H9 (cell line): ENCODE data around the gene RRAD. TPM values are rescaled to one million over a fixed set of nuclear protein-coding genes. Genes with fewer than 3 reads are reported as not detected.

Experiments used
- DNase-seq: peaks from one replicate; pipeline ENCODE4 v3.0.0-alpha.2; 2017
- H2AFZ ChIP-seq: one replicate; pipeline ENCODE4 v1.6.1; 2013; ENCODE audit warnings: mild to moderate bottlenecking, low read length, control low read depth, moderate library complexity
- H2AK5ac ChIP-seq: 2 replicates; pipeline ENCODE4 v1.6.1; 2013; ENCODE audit warnings: low read length, control low read depth, mixed read lengths; ENCODE audit not compliant: insufficient read length
- H2BK120ac ChIP-seq: one replicate; pipeline ENCODE4 v1.6.1; 2013; ENCODE audit warnings: low read depth, mild to moderate bottlenecking, low read length, control low read depth, inconsistent platforms; ENCODE audit not compliant: poor library complexity, severe bottlenecking
- H2BK12ac ChIP-seq: 2 replicates; pipeline ENCODE4 v1.6.1; 2013; ENCODE audit warnings: low read length, control low read depth, mixed read lengths, low read depth; ENCODE audit not compliant: insufficient read length
- H2BK15ac ChIP-seq: 2 replicates; pipeline ENCODE4 v1.6.1; 2013; ENCODE audit warnings: low read depth, low read length, control low read depth
- H2BK20ac ChIP-seq: one replicate; pipeline ENCODE4 v1.6.1; 2013; ENCODE audit warnings: low read depth, mild to moderate bottlenecking, low read length, control low read depth, inconsistent platforms; ENCODE audit not compliant: poor library complexity, severe bottlenecking
- H2BK5ac ChIP-seq: 2 replicates; pipeline ENCODE4 v1.6.1; 2013; ENCODE audit warnings: low read length, control low read depth, mixed read lengths; ENCODE audit not compliant: insufficient read length
- H3K14ac ChIP-seq: 2 replicates; pipeline ENCODE4 v1.6.1; 2013; ENCODE audit warnings: low read length, control low read depth; ENCODE audit not compliant: insufficient read depth
- H3K18ac ChIP-seq: 2 replicates; pipeline ENCODE4 v1.6.1; 2013; ENCODE audit warnings: low read depth, mild to moderate bottlenecking, mixed read lengths, low read length, control low read depth; ENCODE audit not compliant: insufficient read length
- H3K23ac ChIP-seq: 2 replicates; pipeline ENCODE4 v1.6.1; 2013; ENCODE audit warnings: low read length, control low read depth, mixed read lengths, low read depth; ENCODE audit not compliant: insufficient read length
- H3K23me2 ChIP-seq: 2 replicates; pipeline ENCODE4 v1.6.1; 2013; ENCODE audit warnings: low read depth, mild to moderate bottlenecking, mixed read lengths, low read length, control low read depth; ENCODE audit not compliant: insufficient read length, poor library complexity, severe bottlenecking
- H3K27ac ChIP-seq: 2 replicates; pipeline ENCODE4 v1.5.1; 2013; ENCODE audit warnings: low read length, control low read depth, mixed read lengths, low read depth; ENCODE audit not compliant: insufficient read length
- H3K27me3 ChIP-seq: 2 replicates; pipeline ENCODE4 v1.6.1; 2013; ENCODE audit warnings: low read length, control low read depth, inconsistent platforms; ENCODE audit not compliant: insufficient read depth
- H3K4ac ChIP-seq: 2 replicates; pipeline ENCODE4 v1.6.1; 2013; ENCODE audit warnings: low read depth, mild to moderate bottlenecking, control low read depth, inconsistent platforms, low read length, moderate library complexity
- H3K4me1 ChIP-seq: 2 replicates; pipeline ENCODE4 v1.6.1; 2013; ENCODE audit warnings: low read length, control low read depth, inconsistent platforms; ENCODE audit not compliant: insufficient read depth
- H3K4me2 ChIP-seq: 2 replicates; pipeline ENCODE4 v1.6.1; 2013; ENCODE audit warnings: low read length, control low read depth, mixed read lengths; ENCODE audit not compliant: insufficient read length, insufficient read depth
- H3K56ac ChIP-seq: 2 replicates; pipeline ENCODE4 v1.6.1; 2013; ENCODE audit warnings: low read depth, mild to moderate bottlenecking, mixed read lengths, low read length, control low read depth; ENCODE audit not compliant: insufficient read length
- H3K79me1 ChIP-seq: 2 replicates; pipeline ENCODE4 v1.6.1; 2013; ENCODE audit warnings: low read depth, mild to moderate bottlenecking, moderate library complexity, low read length, control low read depth, inconsistent platforms; ENCODE audit not compliant: insufficient read depth, poor library complexity, severe bottlenecking
- H3K79me2 ChIP-seq: 2 replicates; pipeline ENCODE4 v1.6.1; 2013; ENCODE audit warnings: low read length, control low read depth, inconsistent platforms; ENCODE audit not compliant: insufficient read depth
- H3K9ac ChIP-seq: 2 replicates; pipeline ENCODE4 v1.6.1; 2013; ENCODE audit warnings: low read length, control low read depth, mixed read lengths; ENCODE audit not compliant: insufficient read length; ENCODE audit errors: extremely low read depth
- H3K9me3 ChIP-seq: one replicate; pipeline ENCODE4 v1.6.1; 2013; ENCODE audit warnings: low read depth, low read length, inconsistent platforms; ENCODE audit not compliant: control insufficient read depth
- H3T11ph ChIP-seq: one replicate; pipeline ENCODE4 v1.6.1; 2013; ENCODE audit warnings: mild to moderate bottlenecking, low read length, control low read depth, inconsistent platforms
- H4K20me1 ChIP-seq: one replicate; pipeline ENCODE4 v1.6.1; 2013; ENCODE audit not compliant: control insufficient read depth, insufficient read length, insufficient read depth
- H4K5ac ChIP-seq: 2 replicates; pipeline ENCODE4 v1.6.1; 2013; ENCODE audit warnings: low read depth, mild to moderate bottlenecking, mixed read lengths, low read length, control low read depth; ENCODE audit not compliant: insufficient read length
- H4K8ac ChIP-seq: replicated peaks from 2 replicates; pipeline ENCODE4 v1.6.1; 2013; ENCODE audit warnings: low read length, control low read depth, mixed read lengths, low read depth; ENCODE audit not compliant: insufficient read length
- H4K91ac ChIP-seq: 2 replicates; pipeline ENCODE4 v1.6.1; 2013; ENCODE audit warnings: low read depth, mild to moderate bottlenecking, moderate library complexity, mixed read lengths, low read length, control low read depth; ENCODE audit not compliant: insufficient read length
- H3K27ac Mint-ChIP-seq, 3 experiments: 2 replicates in 2 of 3; 3 replicates in 1 of 3; pipeline ENCODE4 v1.8.0; 2020 to 2021; ENCODE audit warnings: mixed read lengths in 3 of 3, mild to moderate bottlenecking in 1 of 3, moderate library complexity in 1 of 3
- H3K27me3 Mint-ChIP-seq: 2 replicates; pipeline ENCODE4 v1.8.0; 2021; ENCODE audit warnings: low read depth, mild to moderate bottlenecking, moderate library complexity, mixed read lengths
- H3K36me3 Mint-ChIP-seq, 3 experiments: 2 replicates in 2 of 3; 3 replicates in 1 of 3; pipeline ENCODE4 v1.8.0; 2020 to 2021; ENCODE audit warnings: low read depth in 3 of 3, mixed read lengths in 3 of 3; ENCODE audit not compliant: insufficient read depth in 1 of 3
- H3K4me1 Mint-ChIP-seq, 2 experiments: 2 replicates each; pipeline ENCODE4 v1.8.0; 2020; ENCODE audit warnings: mixed read lengths in 2 of 2
- H3K4me3 Mint-ChIP-seq, 2 experiments: 2 replicates in 1 of 2; 3 replicates in 1 of 2; pipeline ENCODE4 v1.8.0; 2020 to 2021; ENCODE audit warnings: mild to moderate bottlenecking in 2 of 2, mixed read lengths in 2 of 2, moderate library complexity in 1 of 2
- H3K9me3 Mint-ChIP-seq, 2 experiments: 2 replicates in 1 of 2; 3 replicates in 1 of 2; pipeline ENCODE4 v1.8.0; 2020; ENCODE audit warnings: mild to moderate bottlenecking in 2 of 2, mixed read lengths in 2 of 2, moderate library complexity in 1 of 2
- WGBS: extraction: QIAGEN DNeasy Blood & Tissue Kit; methylation state at CpG from one replicate; pipeline ENCODE4 v1.1.7; 2013; ENCODE audit warnings: missing lambda C conversion rate, low lambda C conversion rate, mixed read lengths; ENCODE audit not compliant: insufficient read length; ENCODE audit errors: extremely low coverage; 5-methylcytosine and 5-hydroxymethylcytosine counted together
- total RNA-seq: library from RNA; stranded (reverse); gene quantifications from 2 replicates; pipeline ENCODE4 v1.2.1, GENCODE V29; 2021
- TF ChIP-seq, protein P1 (sequence below): fragments of 200-600 bp; sonication (generic); conservative IDR thresholded peaks from 3 replicates; pipeline ENCODE4 v1.8.0; 2021; ENCODE audit warnings: antibody characterized with exemption, mild to moderate bottlenecking

The RRAD gene
- total RNA-seq, 1 experiment from 2014 or later: 0.72 TPM

- no peak overlapping the region for H3K23ac ChIP-seq
- no peak overlapping the region for H2BK20ac ChIP-seq
- H3K4ac ChIP-seq: no peak overlapping the region
- no peak overlapping the region for H2AK5ac ChIP-seq
- H3K4me3 Mint-ChIP-seq: peak overlapping the region; percentile 94 to 96
- H3K79me1 ChIP-seq: peaks cover 2% of the 10 kb centered on the region
- DNase-seq: no peak
- H2BK12ac ChIP-seq: no peak overlapping the region
- H3K79me2 ChIP-seq: peaks cover 5% of the 10 kb centered on the region; the same call in 1 of the 2 replicates
- H4K5ac ChIP-seq: no peak overlapping the region
- no peak overlapping the region for H3K27ac ChIP-seq
- H3K23me2 ChIP-seq: peaks cover 6% of the 10 kb centered on the region
- no peak overlapping the region for H2AFZ ChIP-seq
- peak overlapping the region; percentile 70 for H3K4me2 ChIP-seq
- no CpG with 5 or more reads among the region's 23 CpGs for WGBS
- no peak overlapping the region for H4K91ac ChIP-seq
- H3K14ac ChIP-seq: no peak overlapping the region
- no peak overlapping the region for H3K56ac ChIP-seq
- no peak overlapping the region for H2BK15ac ChIP-seq
- peaks cover 12 to 20% (median 19%) of the 10 kb centered on the region in 3 experiments; a peak in 6 of 7 replicates for H3K36me3 Mint-ChIP-seq
- no peak overlapping the region for H3K27ac Mint-ChIP-seq
- no peak overlapping the region for H4K8ac ChIP-seq
- H3K27me3 ChIP-seq: no peaks in the 10 kb centered on the region; the same call in 1 of the 2 replicates
- H3K4me1 Mint-ChIP-seq: peaks cover 10 to 13% of the 10 kb centered on the region in 2 experiments
- no peak overlapping the region for H3K18ac ChIP-seq
- no peak overlapping the region for H2BK5ac ChIP-seq
- no peak overlapping the region for H2BK120ac ChIP-seq
- no peaks in the 10 kb centered on the region; the same call in 1 of the 2 replicates for H3K4me1 ChIP-seq
- TF ChIP-seq, protein P1, sequence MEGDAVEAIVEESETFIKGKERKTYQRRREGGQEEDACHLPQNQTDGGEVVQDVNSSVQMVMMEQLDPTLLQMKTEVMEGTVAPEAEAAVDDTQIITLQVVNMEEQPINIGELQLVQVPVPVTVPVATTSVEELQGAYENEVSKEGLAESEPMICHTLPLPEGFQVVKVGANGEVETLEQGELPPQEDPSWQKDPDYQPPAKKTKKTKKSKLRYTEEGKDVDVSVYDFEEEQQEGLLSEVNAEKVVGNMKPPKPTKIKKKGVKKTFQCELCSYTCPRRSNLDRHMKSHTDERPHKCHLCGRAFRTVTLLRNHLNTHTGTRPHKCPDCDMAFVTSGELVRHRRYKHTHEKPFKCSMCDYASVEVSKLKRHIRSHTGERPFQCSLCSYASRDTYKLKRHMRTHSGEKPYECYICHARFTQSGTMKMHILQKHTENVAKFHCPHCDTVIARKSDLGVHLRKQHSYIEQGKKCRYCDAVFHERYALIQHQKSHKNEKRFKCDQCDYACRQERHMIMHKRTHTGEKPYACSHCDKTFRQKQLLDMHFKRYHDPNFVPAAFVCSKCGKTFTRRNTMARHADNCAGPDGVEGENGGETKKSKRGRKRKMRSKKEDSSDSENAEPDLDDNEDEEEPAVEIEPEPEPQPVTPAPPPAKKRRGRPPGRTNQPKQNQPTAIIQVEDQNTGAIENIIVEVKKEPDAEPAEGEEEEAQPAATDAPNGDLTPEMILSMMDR: no peak
- no peaks in the 10 kb centered on the region; a peak in 1 of 5 replicates for H3K9me3 Mint-ChIP-seq
- H3T11ph ChIP-seq: no peak overlapping the region
- no peaks in the 10 kb centered on the region for H4K20me1 ChIP-seq
- peaks cover 12% of the 10 kb centered on the region for H3K27me3 Mint-ChIP-seq
- no peaks in the 10 kb centered on the region for H3K9me3 ChIP-seq
- H3K9ac ChIP-seq: peak overlapping the region; percentile 59
Measured at GRCh38 chr16:66881014-66881417, 44.3 kb downstream of the RRAD start.
